ENCODE results near the gene FAM222A. TPM values are rescaled to one million over a fixed set of nuclear protein-coding genes. Genes with fewer than 3 reads are reported as not detected.

The FAM222A gene
- total RNA-seq, 1 donor = 0.54 TPM

GRCh38 chr12:109814600-109815150, 101.0 kb downstream of the FAM222A start:
- DNase-seq (ENCODE audit: low read depth) = no peak
- no peak overlapping the region for H3K4me3 ChIP-seq (ENCODE audit: low read depth, low read length)
- no peak for TF ChIP-seq CTCF (IDR thresholded peaks at IDR 0.05; ENCODE audit: insufficient read depth, low read length)

GRCh38 chr12:109815225-109815624, 101.6 kb downstream of the FAM222A start:
- TF ChIP-seq CTCF (IDR thresholded peaks at IDR 0.05; ENCODE audit: insufficient read depth, low read length) = no peak
- H3K4me3 ChIP-seq (ENCODE audit: low read depth, low read length) = no peak overlapping the region
- no peak for DNase-seq (ENCODE audit: low read depth)

- no peak for DNase-seq (ENCODE audit: low read depth)
- H3K4me3 ChIP-seq (ENCODE audit: low read depth, low read length) = no peak overlapping the region
- no peak for TF ChIP-seq CTCF (IDR thresholded peaks at IDR 0.05; ENCODE audit: insufficient read depth, low read length)
These were observed 102.4 kb downstream of the FAM222A start for GRCh38 chr12:109815757-109816617.

- H3K4me3 ChIP-seq (ENCODE audit: low read depth, low read length) = no peak overlapping the region
- DNase-seq (ENCODE audit: low read depth) = no peak
- no peak for TF ChIP-seq CTCF (IDR thresholded peaks at IDR 0.05; ENCODE audit: insufficient read depth, low read length)
These were observed 103.2 kb downstream of the FAM222A start for GRCh38 chr12:109816870-109817269.

- no peak for DNase-seq (ENCODE audit: low read depth)
- no peak for TF ChIP-seq CTCF (IDR thresholded peaks at IDR 0.05; ENCODE audit: insufficient read depth, low read length)
- H3K4me3 ChIP-seq (ENCODE audit: low read depth, low read length) = no peak overlapping the region
These were observed 104.1 kb downstream of the FAM222A start for GRCh38 chr12:109817627-109818231.

- no peak for TF ChIP-seq CTCF (IDR thresholded peaks at IDR 0.05; ENCODE audit: insufficient read depth, low read length)
- DNase-seq (ENCODE audit: low read depth) = no peak
- no peak overlapping the region for H3K4me3 ChIP-seq (ENCODE audit: low read depth, low read length)
These were observed 104.6 kb downstream of the FAM222A start for GRCh38 chr12:109818253-109818652.

Data from fibroblast of the aortic adventitia (primary cell).